K562 (cell line): ENCODE data around the gene ARFRP1. TPM values are rescaled to one million over a fixed set of nuclear protein-coding genes. Genes with fewer than 3 reads are reported as not detected.

Experiments
- BDP1 ChIP-seq: IDR thresholded peaks from 3 replicates; pipeline ENCODE4 v1.6.1; 2011; ENCODE audit not compliant: insufficient read length, insufficient read depth
- CC2D1A ChIP-seq: fragments of 450-650 bp; IDR thresholded peaks from 2 replicates; pipeline ENCODE4 v1.6.1; 2017; ENCODE audit warnings: mild to moderate bottlenecking
- CGGBP1 ChIP-seq: fragments of 250-450 bp; sonication (Bioruptor Pico); IDR thresholded peaks from 2 replicates; pipeline ENCODE4 v1.9.0; 2021; ENCODE audit warnings: mild to moderate bottlenecking
- CREB1 ChIP-seq, 2 experiments: sonication (generic) in 1 of 2; formaldehyde crosslinking in 1 of 2; IDR thresholded peaks; 2 replicates each; pipeline versions ENCODE4 v1.6.1 to v1.8.0; 2012 to 2022; ENCODE audit warnings: inconsistent platforms in 1 of 2, mild to moderate bottlenecking in 1 of 2, missing genetic modification reagents in 1 of 2, moderate library complexity in 1 of 2
- CREM ChIP-seq: IDR thresholded peaks from 2 replicates; pipeline ENCODE4 v1.6.1; 2014; ENCODE audit warnings: antibody characterized with exemption, low read depth
- CXXC5 ChIP-seq: fragments of 250-450 bp; sonication (Bioruptor Pico); IDR thresholded peaks from 2 replicates; pipeline ENCODE4 v1.8.0; 2022; ENCODE audit warnings: inconsistent platforms, mild to moderate bottlenecking, moderate library complexity
- DEAF1 ChIP-seq: fragments of 450-650 bp; formaldehyde crosslinking; IDR thresholded peaks from 2 replicates; pipeline ENCODE4 v1.4.0; 2020; ENCODE audit warnings: mild to moderate bottlenecking, moderate library complexity
- E2F6 ChIP-seq, 2 experiments: IDR thresholded peaks; 2 replicates each; pipeline ENCODE4 v1.6.1; 2011; ENCODE audit warnings: borderline replicate concordance in 1 of 2, control low read depth in 1 of 2, low read depth in 1 of 2, low read length in 1 of 2, mild to moderate bottlenecking in 1 of 2, mixed read lengths in 1 of 2, moderate library complexity in 1 of 2; ENCODE audit not compliant: insufficient read depth in 1 of 2, insufficient read length in 1 of 2, poor library complexity in 1 of 2, severe bottlenecking in 1 of 2; ENCODE audit errors: extremely low read depth in 1 of 2
- EGR1 ChIP-seq: fragments of 450-650 bp; conservative IDR thresholded peaks from 2 replicates; pipeline ENCODE4 v1.6.1; 2017; ENCODE audit warnings: mild to moderate bottlenecking
- ESRRA ChIP-seq: fragments of 450-650 bp; IDR thresholded peaks from 2 replicates; pipeline ENCODE4 v1.6.1; 2014; ENCODE audit warnings: low read depth, mild to moderate bottlenecking, moderate library complexity, borderline replicate concordance
- FOXJ3 ChIP-seq: sonication (generic); formaldehyde crosslinking; IDR thresholded peaks from 2 replicates; pipeline ENCODE4 v1.4.0; 2020; ENCODE audit warnings: mild to moderate bottlenecking, missing genetic modification reagents
- GATAD2A ChIP-seq: fragments of 450-650 bp; IDR thresholded peaks from 2 replicates; pipeline ENCODE4 v1.6.1; 2017
- GTF2E2 ChIP-seq: fragments of 200-800 bp; sonication (Bioruptor generic); IDR thresholded peaks from 2 replicates; pipeline ENCODE4 v1.6.1; 2016; ENCODE audit warnings: missing genetic modification characterization, missing compliant biosample characterization
- MXI1 ChIP-seq: IDR thresholded peaks from 2 replicates; pipeline ENCODE4 v1.6.1; 2011; ENCODE audit warnings: low read depth, mild to moderate bottlenecking, improper control_type of control experiment, low read length
- NKRF ChIP-seq: fragments of 450-650 bp; IDR thresholded peaks from 2 replicates; pipeline ENCODE4 v1.6.1; 2016; ENCODE audit warnings: borderline replicate concordance
- NR2C1 ChIP-seq, 2 experiments: fragments of 450-650 bp; IDR thresholded peaks; 2 replicates each; pipeline ENCODE4 v1.6.1; 2017; ENCODE audit warnings: mild to moderate bottlenecking in 2 of 2, antibody characterized with exemption in 1 of 2, inconsistent platforms in 1 of 2, missing compliant biosample characterization in 1 of 2, missing genetic modification characterization in 1 of 2
- NR2C2 ChIP-seq, 2 experiments: fragments of 200-800 bp in 1 of 2; sonication (Bioruptor generic) in 1 of 2; sonication (generic) in 1 of 2; formaldehyde crosslinking in 1 of 2; IDR thresholded peaks; 2 replicates each; pipeline versions ENCODE4 v1.6.1 to v1.8.0; 2016 to 2022; ENCODE audit warnings: mild to moderate bottlenecking in 1 of 2, missing compliant biosample characterization in 1 of 2, missing genetic modification characterization in 1 of 2, missing genetic modification reagents in 1 of 2
- STAG1 ChIP-seq: sonication (generic); formaldehyde crosslinking; IDR thresholded peaks from 2 replicates; pipeline ENCODE4 v1.5.0; 2020; ENCODE audit warnings: missing genetic modification reagents, borderline replicate concordance
- TAF9B ChIP-seq: fragments of 450-650 bp; IDR thresholded peaks from 2 replicates; pipeline ENCODE4 v1.6.1; 2018; ENCODE audit warnings: mild to moderate bottlenecking; ENCODE audit not compliant: partially characterized antibody
- TBL1XR1 ChIP-seq, 2 experiments: IDR thresholded peaks; 2 replicates each; pipeline ENCODE4 v1.6.1; 2012; ENCODE audit warnings: improper control_type of control experiment in 2 of 2, low read length in 2 of 2, mild to moderate bottlenecking in 1 of 2
- ZNF311 ChIP-seq: fragments of 250-450 bp; sonication (Bioruptor Pico); IDR thresholded peaks from 2 replicates; pipeline ENCODE4 v1.4.0; 2020; ENCODE audit warnings: mild to moderate bottlenecking, moderate library complexity
- polyA plus RNA-seq, 8 experiments: library from polyadenylated mRNA; depleted of rRNA in 4 of 8; stranded (reverse) in 5 of 8; unstranded in 3 of 8; fragments of >200 nt; fragmentation: Nextera tagmentation in 2 of 8; fragmentation: Illumina TruSeq in 1 of 8; extraction: Ambion mirVana in 2 of 8; extraction: Trizol in 1 of 8; gene quantifications; 2 replicates each; pipeline versions ENCODE4 v1.2.1 to v1.2.3, GENCODE V29; 2011 to 2014; ENCODE audit warnings: inconsistent platforms in 1 of 8, missing spikeins in 1 of 8
- total RNA-seq, 7 experiments: library from RNA; depleted of rRNA in 6 of 7; stranded (reverse); fragments of >200 nt in 6 of 7; fragmentation: Illumina TruSeq in 2 of 7; extraction: Trizol in 2 of 7; gene quantifications; 2 replicates each; pipeline versions ENCODE4 v1.2.1 to v1.2.3, GENCODE V29; 2011 to 2021; ENCODE audit warnings: low replicate concordance in 1 of 7

ARFRP1 gene
- total and polyA plus RNA-seq, 9 of the 15 experiments (the other 6 are each of a cell fraction or from before 2014, with no cell fraction given) = 2.2 to 78.9 (median 37.3) TPM

- TF ChIP-seq ESRRA (peak; percentile 13; the same call in 1 of the 2 replicates), CXXC5 (CRISPR knock-in tag) (peak; percentile 47), GATAD2A (0 out of 2 replicates have a peak, but pooled peaks have one; percentile 41), TBL1XR1 (IDR thresholded peaks at IDR 0.05; ENCODE audit: low read length in 2 of 2) (no peak), FOXJ3 (no peak), TAF9B (no peak), NR2C1 (IDR thresholded peaks at IDR 0.05) (peak; percentile 44; the same call in 1 of the 2 replicates), NR2C1 (tag; IDR thresholded peaks at IDR 0.05) (peak; percentile 48), GTF2E2 (0 out of 2 replicates have a peak, but pooled peaks have one; percentile 1), CREM (peak; percentile 77), MXI1 (peak; percentile 44; the same call in 1 of the 2 replicates), CC2D1A (peak; percentile 75), ZNF311 (CRISPR knock-in tag) (no peak), STAG1 (CRISPR knock-in tag) (peak; percentile 74; the same call in 1 of the 2 replicates), CGGBP1 (CRISPR knock-in tag) (no peak), NKRF (0 out of 2 replicates have a peak, but pooled peaks have one; percentile 49), CREB1 (IDR thresholded peaks at IDR 0.05) (no peak), CREB1 (CRISPR knock-in tag; IDR thresholded peaks at IDR 0.05) (peak; percentile 28; the same call in 1 of the 2 replicates), BDP1 (no peak), E2F6 (IDR thresholded peaks at IDR 0.05; ENCODE audit: borderline replicate concordance in 1 of 2, extremely low read depth in 1 of 2, insufficient read depth in 1 of 2, insufficient read length in 1 of 2, low read depth in 1 of 2, low read length in 1 of 2, poor library complexity in 1 of 2, severe bottlenecking in 1 of 2) (peak in 1 of 2 experiments; percentile 59), DEAF1 (CRISPR knock-in tag) (peak; percentile 58; the same call in 1 of the 2 replicates), NR2C2 (CRISPR knock-in tag; IDR thresholded peaks at IDR 0.05) (peak; percentile 80), NR2C2 (tag; IDR thresholded peaks at IDR 0.05) (no peak), EGR1 (peak; percentile 33; the same call in 1 of the 2 replicates)
Measured at GRCh38 chr20:63706852-63707557, 771 bp downstream of the ARFRP1 start (continued).
